NCI-H146 treated with DMSO at 0.1 percent for 48 hours (cell line): ENCODE measurements around the gene NUTF2.
"Not testable (repeated sequence)": the region's sequence is repeated elsewhere in the genome, so short reads cannot be mapped to it uniquely, and the experiment has no call there.

Experiments used
- DNase-seq: peaks from one replicate; lab custom pipeline; 2025; ENCODE audit not compliant: unreplicated experiment; lab: John Stamatoyannopoulos, UW

The NUTF2 gene

DNA sequence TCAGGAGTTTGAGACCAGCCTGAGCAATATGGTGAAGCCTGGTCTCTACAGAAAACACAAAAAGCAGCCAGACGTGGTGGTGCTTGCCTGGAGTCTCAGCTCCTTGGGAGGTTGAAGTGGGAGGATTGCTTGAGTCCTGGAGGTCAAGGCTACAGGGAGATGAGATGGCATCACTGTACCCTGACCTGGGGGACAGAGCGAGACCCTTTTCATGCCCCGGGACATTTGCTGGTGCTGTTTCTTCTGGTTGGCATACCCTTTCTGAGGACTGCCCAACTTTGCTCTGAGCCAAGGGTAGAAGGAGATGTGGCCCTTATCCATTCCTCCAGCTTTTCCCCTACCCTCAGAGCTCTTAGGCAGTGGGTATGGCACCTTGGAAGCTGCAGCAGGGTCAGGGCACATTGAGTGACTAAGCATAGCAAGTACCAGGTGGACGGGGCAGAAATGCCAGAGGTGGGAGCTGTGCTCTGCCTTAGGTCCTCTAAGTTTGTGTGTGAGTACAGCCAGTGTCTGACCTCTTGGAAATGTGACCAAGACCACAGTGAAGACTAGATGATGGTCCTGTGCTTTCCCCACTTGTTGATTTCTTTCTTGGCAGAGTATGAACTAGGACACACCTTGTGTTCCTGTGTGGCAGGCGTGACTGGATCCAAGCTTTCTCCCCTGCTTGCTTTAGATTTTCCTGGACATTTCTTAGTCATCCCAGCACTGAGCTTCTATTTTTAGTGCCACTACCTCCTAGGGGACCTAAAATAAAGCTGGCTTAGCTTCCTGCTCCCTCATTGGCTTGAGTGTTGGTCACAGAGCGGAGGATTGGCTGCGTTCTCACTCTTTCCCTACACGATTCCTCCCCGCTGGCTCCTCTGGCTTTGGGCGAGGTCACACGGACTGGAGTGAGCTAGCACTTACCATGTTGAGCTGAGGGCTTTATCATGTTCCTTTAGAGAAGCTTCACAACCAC, 16.2 kb downstream of the NUTF2 start:
- DNase-seq = no peak

DNA sequence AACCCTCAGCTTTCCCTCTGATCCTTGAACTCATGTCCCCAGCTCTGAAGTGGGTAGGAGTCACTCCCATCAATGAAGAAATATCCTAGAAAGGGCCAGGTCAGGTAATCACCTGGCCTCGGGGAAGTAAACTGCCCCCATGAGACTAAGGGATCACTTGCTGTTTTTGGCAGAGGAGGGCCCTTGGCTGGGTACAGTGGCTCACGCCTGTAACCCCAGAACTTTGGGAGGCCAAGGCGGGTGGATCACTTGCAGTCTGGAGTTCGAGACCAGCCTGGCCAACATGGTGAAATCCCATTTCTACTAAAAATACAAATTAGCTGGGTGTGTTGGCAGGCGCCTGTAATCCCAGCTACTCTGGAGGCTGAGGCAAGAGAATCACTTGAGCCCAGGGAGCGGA, 17.3 kb downstream of the NUTF2 start:
- not testable (repeated sequence) for DNase-seq

DNA sequence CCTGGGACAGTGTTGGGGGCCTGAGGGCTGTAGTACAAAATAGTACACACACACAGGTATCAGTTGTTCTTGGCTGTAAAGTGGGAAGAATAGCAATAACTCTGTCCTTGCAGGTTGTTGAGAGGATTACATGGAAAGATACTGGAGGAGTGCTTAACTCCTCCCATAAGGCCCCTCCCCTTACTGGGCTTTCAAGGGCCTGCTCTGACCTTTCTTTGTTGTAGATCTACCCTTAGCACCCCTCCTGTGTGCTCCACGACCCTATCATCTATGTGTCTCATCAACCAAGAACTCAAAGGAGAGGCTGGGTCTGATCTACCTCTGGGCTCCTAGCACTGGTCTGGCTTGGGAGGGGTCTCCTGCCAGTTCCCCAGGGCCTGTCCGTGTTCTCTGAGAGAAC, 17.9 kb downstream of the NUTF2 start:
- DNase-seq = no peak

DNA sequence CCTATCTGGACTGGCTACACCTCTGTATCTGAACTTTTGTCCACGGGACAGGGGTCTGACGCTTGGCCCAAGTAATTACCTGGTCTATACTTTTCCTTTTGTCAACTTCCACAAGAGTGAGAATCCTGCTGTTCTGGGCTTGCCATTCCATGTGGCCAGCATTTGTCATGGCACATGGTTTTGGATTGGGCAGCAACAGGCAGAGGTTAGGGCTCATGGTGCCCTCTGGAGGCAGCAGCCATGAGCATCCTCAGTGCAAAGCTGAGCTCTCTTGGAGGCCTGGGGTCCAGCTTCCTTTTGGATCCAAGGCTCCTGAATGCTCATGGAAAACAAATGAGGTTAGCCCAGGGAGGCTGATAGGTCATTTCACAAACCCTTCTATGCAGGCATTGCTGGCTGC, 18.6 kb downstream of the NUTF2 start:
- DNase-seq = no peak

DNA sequence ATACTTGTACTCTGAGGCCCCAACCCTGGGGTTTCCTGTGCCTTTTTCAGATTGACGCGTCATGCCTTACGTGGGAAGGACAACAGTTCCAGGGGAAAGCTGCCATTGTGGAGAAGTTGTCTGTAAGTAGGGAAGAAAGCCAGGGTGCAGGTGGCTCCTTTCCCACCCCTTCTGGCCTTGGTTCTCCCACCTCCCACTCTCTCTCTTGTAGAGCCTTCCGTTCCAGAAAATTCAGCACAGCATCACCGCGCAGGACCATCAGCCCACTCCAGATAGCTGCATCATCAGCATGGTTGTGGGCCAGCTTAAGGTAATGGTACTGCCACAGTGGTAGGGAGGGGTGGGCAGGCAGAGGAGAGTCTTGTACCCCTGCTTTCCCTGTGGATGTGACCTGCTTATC, 21.6 kb downstream of the NUTF2 start:
- DNase-seq = no peak

DNA sequence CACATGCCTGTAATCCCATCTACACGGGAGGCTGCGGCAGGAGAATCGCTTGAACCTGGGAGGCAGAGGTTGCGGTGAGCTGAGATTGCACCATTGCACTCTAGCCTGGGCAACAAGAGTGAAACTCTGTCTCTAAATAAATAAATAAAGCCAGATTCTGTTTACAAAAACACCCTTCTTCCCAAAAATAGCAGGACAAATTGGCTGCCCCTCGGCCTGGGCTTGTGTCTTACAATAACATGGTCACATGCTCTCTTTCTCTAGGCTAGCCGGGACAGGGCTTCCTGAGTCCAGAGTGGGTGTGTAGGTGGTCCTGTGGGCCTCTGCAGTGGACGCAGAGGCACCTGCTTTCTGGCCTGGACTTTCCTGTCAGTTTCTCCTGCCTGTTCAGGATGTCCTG, 22.9 kb downstream of the NUTF2 start:
- no peak for DNase-seq

DNA sequence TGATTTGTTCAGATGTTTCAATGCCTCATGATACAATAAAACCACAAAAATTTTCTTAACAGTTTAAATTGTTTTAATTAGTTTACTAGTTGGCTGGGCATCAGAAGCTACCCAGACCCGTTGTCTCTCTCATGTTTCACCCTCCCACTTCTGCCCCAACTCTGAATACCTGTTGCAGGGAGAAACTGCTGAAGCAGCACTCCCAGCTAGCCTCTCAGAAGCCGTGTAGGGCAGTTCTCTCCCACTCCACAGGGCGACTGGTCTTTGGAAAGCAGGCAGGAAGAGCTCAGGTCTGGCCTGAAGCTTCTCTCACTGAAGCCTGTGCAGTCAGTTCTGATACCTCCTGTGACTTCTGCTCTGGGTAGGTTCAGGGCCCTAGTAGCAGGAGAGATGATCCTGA, 24.5 kb downstream of the NUTF2 start:
- no peak for DNase-seq

DNA sequence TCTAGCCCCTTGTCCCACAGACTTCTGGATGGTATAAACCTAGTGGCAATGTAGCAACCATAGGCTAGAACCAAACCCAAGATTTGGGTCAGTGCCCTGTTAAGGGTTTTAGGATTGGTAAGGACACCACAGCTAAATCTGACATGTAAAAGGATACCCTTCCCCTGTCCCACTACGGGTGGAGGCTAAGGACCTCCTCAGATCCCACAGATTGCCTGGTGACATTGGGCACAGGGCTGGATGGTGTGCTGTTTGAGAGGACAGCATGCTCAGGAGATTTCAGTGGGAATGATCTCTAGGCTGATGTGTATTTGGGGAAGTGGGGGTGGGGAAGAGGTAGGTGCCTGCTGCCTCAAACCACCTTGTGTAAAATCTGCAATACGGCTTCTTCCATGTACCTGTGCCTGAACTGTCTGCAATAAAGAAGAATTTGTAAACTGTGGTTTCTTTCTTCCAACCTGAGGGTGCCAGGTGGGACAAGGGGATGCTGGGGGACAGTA, 25.4 kb downstream of the NUTF2 start:
- no peak for DNase-seq

DNA sequence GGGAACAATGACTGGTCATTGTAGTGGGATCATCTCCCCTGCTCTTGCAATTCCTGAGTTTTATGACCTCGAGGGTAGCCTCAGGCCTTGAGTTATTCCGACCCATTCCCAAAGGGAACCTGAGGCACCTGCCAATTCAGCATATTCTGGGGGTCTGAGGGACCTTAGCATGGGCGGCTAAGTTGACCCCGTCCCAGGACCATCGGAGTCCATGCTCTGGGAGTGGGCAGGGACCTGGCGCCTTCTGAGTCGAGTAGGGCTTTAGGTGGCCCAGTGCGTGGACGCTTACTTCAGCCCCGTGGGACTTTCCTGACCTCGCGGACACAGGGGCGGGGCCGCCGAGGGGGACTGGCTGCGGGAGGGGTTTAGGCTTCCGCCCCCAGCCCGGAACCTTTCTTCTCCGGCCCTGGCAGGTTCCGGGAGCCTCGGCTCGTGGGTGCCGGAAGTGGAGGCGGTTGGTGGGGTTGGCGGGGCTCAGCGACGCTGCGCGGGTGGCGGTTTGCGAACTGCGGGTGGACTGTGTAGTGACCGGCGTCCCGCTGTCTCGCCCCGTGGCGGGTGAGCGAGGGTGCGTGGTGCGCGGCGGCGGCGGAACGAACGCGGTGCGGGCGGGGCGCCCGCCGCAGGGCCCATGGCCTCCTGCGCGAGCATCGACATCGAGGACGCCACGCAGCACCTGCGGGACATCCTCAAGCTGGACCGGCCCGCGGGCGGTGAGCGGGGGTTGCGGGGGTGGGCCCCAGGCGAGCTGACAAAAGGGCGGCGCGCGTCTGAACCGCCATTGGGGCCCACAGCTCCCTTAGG, 26.1 kb downstream of the NUTF2 start, which contains the start of gene EDC4:
Gene EDC4 (plus strand): TSS at position 422 of the 804 bp plus-strand sequence. CDS start 210 bp downstream, at position 632.
- DNase-seq = no peak

DNA sequence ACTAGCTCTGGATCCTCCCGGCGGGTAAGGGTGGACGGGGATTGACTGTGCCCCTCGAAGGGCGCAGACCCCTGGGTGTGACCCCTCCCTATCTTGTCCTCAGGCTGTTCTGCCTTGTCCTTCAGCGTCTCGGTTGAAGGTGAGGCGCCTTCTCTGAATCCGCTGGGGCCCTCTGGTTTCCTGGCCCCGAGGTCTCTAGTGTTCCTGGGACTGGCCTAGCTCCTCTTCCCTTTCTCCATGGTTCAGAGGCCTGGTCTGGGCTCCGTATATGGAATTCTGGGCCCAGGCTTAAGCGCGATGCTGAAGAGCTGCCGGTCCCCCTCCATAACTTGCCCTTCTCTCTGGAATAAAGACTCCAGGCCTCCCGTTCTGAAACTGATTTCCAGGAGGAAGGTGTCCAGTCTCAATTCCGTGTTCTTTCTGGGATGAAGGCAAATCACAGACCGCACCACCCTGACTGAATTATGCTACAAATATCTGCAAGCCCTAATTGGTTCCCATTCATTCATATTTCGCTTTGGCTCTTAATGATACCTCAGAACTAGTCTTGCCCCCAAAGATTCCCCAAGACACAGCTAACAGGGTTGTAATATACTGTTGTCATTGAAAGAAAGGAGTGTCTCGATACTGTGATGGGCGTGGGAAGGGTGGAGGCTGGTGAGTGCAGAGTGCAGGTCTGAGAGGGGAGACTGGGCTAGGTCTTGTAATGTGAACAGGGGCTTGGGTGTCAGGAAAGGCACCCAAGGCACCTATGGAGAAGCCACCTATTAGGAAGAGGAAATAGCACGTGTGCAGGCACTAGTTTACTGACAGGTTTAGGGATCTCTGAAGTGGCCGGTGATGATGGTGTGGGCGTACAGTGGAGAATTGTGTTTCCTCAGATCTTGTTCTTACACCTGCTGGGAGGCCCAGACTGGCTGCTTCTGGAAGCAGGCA, 27.0 kb downstream of the NUTF2 start:
- DNase-seq = no peak

DNA sequence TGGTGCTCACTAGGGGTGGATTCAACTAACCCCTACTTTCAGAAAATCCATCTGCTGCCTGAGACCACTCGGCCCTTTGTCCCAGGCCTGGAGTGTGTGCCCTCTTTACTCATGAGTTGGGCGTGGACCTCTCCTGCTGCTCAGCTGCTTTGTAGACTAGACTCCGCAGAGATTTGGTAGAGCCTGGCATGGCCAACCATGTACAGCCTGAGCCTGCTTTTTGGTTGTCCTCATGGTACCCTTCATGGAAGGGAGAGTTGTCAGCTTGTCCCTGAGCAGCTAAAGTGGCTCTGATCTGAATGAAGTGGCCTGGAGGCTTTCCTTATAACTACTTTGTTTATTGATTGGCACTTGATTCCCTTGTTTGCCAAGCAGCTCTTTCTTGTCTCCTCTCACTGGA, 27.6 kb downstream of the NUTF2 start:
- no peak for DNase-seq

DNA sequence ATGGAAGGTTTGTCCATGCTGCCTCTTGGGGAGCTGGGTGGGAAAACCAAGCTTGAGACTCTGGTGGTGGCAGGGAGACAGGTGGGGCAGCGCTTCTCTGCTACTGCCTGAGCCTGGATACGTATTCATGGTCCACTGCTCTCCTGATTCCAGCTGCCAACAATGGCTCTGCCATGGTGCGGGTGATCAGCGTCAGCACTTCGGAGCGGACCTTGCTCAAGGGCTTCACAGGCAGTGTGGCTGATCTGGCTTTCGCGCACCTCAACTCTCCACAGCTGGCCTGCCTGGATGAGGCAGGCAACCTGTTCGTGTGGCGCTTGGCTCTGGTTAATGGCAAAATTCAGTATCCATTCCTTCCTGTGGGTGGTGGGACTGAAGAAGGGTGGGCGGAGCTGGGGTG, 30.3 kb downstream of the NUTF2 start:
- DNase-seq = no peak

DNA sequence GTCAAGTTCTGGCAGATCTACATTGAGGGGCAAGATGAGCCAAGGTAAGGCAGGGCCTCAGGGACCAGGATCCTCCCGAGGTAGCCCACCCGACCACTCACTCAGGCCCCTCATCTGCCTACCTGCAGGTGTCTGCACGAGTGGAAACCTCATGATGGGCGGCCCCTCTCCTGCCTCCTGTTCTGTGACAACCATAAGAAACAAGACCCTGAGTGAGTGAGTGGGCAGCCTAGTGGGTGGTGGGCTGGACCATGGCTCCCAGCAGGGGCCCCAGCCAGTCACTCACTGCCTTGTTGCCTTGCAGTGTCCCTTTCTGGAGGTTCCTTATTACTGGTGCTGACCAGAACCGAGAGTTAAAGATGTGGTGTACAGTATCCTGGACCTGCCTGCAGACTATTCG, 31.5 kb downstream of the NUTF2 start:
- DNase-seq = no peak

DNA sequence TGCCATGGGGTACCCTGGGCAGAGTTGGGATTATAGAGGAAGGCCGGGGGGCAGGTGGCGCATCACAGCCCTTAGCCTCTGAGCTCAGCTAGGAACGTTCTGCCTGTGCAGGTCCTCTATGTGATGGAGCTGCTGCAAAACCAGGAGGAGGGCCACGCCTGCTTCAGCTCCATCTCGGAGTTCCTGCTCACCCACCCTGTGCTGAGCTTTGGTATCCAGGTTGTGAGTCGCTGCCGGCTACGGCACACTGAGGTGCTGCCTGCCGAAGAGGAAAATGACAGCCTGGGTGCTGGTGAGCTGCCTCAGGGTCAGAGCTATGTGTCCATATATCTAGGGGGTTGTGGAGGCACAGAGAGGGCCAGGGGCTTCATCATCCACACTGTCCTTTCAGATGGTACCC, 32.1 kb downstream of the NUTF2 start:
- DNase-seq = no peak

DNA sequence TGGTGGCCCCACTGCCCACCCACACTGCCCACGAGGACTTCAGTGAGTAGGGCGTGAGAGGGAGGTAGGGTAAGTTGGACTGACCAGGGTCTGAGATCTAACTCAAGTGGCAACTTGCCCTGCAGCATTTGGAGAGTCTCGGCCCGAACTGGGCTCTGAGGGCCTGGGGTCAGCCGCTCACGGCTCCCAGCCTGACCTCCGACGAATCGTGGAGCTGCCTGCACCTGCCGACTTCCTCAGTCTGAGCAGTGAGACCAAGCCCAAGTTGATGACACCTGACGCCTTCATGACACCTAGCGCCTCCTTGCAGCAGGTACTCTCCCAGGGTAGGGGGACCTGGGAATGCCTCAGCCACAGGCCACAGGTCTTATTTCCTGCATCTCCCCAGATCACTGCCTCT, 32.7 kb downstream of the NUTF2 start:
- no peak for DNase-seq

DNA sequence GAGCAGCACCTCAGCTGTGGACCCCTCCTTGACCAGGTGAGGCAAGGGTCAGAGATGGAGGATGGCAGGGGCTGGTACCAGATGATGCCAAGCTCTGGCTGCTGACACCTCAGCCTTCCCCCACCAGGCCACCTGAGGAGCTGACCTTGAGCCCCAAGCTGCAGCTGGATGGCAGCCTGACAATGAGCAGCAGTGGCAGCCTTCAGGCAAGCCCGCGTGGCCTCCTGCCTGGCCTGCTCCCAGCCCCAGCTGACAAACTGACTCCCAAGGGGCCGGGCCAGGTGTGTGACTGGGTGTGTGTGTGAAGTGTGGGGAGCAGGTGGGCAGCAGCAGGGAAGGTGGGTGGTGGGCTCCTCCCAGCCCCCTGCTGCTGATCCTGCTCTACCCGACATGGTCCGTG, 33.2 kb downstream of the NUTF2 start:
- DNase-seq = no peak

DNA sequence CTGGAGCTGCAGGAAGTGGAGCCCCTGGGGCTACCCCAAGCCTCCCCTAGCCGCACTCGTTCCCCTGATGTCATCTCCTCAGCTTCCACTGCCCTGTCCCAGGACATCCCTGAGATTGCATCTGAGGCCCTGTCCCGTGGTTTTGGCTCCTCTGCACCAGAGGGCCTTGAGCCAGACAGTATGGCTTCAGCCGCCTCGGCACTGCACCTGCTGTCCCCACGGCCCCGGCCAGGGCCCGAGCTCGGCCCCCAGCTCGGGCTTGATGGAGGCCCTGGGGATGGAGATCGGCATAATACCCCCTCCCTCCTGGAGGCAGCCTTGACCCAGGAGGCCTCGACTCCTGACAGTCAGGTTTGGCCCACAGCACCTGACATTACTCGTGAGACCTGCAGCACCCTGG, 33.9 kb downstream of the NUTF2 start:
- no peak for DNase-seq

DNA sequence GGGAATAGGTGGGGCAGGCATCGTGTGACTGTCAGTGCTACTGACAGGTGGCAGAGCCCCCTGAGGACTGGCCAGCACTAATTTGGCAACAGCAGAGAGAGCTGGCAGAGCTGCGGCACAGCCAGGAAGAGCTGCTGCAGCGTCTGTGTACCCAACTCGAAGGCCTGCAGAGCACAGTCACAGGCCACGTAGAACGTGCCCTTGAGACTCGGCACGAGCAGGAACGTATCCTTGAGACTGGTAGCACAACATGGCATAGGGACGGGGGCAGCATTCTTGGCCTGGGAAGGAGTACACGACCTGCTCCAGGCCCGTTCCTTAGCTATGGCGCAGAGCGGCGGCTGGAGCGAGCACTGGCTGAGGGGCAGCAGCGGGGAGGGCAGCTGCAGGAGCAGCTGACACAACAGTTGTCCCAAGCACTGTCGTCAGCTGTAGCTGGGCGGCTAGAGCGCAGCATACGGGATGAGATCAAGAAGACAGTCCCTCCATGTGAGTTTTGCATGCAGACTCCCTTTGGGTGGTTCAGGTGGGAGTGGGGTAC, 35.0 kb downstream of the NUTF2 start:
- no peak for DNase-seq

DNA sequence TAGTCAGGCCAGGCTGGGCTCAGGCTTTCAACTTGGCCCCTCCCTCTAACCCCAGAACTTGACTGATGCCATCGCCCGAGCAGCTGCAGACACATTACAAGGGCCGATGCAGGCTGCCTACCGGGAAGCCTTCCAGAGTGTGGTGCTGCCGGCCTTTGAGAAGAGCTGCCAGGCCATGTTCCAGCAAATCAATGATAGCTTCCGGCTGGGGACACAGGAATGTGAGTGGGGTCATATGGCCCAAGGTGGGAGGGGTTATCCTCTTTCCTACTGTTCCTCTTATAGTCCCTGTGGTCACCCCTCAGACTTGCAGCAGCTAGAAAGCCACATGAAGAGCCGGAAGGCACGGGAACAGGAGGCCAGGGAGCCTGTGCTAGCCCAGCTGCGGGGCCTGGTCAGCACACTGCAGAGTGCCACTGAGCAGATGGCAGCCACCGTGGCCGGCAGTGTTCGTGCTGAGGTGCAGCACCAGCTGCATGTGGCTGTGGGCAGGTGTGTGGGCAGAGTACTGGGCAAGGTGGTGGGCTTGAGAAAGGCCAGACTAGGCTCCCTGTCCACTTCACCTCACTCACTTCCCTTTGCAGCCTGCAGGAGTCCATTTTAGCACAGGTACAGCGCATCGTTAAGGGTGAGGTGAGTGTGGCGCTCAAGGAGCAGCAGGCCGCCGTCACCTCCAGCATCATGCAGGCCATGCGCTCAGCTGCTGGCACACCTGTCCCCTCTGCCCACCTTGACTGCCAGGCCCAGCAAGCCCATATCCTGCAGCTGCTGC, 35.8 kb downstream of the NUTF2 start:
- no peak for DNase-seq
